GM12865 (cell line): ENCODE data around the gene CAMKK1.
A peak's percentile ranks its signal among the peaks of the same experiment; 100 is the strongest.

Source experiments
- DNase-seq: peaks from one replicate; pipeline ENCODE4 v3.0.0; 2010; ENCODE audit warnings: low read depth
- H3K4me3 ChIP-seq: 2 replicates; pipeline ENCODE4 v1.5.1; 2011; ENCODE audit warnings: mild to moderate bottlenecking, low read depth, low read length, control low read depth
- TF ChIP-seq, protein P1 (sequence below): IDR thresholded peaks from 2 replicates; pipeline ENCODE4 v1.5.1; 2011; ENCODE audit warnings: low read length, control low read depth, low read depth, inconsistent platforms; ENCODE audit not compliant: insufficient read depth; ENCODE audit errors: missing control alignments

The CAMKK1 gene

DNA sequence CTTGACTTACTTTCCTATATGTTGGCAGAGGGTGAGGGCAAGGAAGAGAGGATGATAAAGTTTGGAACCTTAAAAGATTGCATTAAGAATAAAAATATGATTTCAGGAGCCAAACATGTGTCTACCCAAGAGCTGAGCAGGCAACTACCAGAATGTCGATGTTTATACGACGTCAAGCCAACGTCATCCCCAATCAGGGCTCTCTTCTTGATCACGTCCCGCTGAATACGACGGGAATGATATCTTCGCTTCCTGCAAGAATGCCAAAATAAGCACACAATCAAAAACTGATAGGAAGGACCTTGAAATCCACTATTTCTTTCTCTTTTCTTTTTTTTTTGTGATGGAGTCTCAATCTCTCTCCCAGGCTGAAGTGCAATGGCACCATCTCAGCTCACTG, 71.8 kb downstream of the CAMKK1 start:
- no peak overlapping the region for H3K4me3 ChIP-seq
- TF ChIP-seq, protein P1, sequence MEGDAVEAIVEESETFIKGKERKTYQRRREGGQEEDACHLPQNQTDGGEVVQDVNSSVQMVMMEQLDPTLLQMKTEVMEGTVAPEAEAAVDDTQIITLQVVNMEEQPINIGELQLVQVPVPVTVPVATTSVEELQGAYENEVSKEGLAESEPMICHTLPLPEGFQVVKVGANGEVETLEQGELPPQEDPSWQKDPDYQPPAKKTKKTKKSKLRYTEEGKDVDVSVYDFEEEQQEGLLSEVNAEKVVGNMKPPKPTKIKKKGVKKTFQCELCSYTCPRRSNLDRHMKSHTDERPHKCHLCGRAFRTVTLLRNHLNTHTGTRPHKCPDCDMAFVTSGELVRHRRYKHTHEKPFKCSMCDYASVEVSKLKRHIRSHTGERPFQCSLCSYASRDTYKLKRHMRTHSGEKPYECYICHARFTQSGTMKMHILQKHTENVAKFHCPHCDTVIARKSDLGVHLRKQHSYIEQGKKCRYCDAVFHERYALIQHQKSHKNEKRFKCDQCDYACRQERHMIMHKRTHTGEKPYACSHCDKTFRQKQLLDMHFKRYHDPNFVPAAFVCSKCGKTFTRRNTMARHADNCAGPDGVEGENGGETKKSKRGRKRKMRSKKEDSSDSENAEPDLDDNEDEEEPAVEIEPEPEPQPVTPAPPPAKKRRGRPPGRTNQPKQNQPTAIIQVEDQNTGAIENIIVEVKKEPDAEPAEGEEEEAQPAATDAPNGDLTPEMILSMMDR = no peak
- DNase-seq = no peak

DNA sequence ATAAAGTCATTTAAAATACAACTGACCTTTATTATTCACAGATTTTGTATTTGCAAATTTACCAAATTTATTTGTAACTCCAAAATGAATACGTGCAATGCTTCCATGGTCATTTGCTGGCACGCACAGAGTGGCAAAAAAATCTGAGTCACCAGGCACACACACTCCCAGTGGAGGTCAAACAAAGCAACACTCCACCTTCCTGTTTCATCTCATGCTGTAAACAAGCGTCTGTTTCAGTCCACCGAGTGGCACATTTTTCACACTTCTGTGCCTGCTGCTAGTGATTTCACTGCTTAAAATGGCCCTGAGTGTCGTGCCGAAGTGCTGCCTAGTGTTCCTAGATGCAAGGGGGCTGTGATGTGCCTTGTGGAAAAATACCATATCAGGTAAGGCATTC, 74.1 kb downstream of the CAMKK1 start:
- peak; percentile 44 for DNase-seq
- H3K4me3 ChIP-seq = no peak overlapping the region
- TF ChIP-seq, protein P1 = no peak

DNA sequence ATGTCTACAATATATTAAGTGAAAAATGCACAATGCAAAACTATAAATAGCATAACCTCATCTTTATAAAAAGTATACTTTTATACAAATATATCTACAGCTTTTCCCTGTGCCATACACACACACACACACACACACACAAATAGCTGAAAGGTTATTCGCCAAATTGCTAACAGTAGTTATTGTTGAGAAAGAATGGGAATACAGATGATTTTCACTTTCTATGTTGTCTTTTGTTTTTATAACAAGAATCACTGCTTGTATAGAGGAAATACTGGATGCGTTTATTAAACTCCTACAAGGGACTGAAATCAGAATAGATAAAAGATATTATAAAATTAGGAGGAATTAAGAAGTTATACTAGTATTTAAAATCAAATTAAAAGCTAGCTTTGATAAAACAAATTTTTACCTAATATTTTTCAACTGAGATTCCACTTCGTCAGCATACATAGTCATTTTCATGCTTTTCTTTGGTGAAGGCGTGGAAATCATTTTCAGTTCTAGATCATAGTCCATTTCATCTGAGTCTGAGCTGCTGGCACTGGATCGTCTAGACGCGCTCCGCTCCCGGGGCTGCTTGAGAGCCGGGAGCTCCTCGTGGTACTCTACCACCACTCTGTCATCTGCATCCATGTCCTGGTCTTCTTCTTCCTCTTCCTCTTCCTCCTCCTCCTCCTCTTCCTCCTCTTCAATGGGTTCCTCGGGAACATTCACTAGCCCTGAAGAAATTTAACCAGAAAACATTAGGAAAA, 74.8 kb downstream of the CAMKK1 start:
- no peak for DNase-seq
- no peak overlapping the region for H3K4me3 ChIP-seq
- TF ChIP-seq, protein P1 = no peak

DNA sequence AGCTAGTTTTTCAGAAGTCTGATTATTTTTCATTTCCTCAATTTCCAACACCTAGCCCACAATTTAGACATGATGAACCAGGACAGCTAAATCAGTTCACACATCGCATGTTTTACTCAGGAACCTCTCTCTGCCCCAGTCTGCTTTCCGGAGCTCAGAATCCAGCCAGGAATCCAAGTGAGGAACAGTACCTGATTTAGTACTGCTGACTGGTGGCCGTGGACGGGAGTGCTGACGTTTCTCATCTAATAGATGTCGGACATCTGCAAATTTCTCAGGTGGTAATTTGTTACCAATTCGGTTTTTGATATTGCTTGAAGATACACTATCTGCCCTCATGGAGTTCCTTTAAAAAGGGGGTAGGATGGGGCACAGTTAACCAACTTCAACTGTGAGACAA, 76.9 kb downstream of the CAMKK1 start:
- no peak for DNase-seq
- TF ChIP-seq, protein P1 = no peak
- no peak overlapping the region for H3K4me3 ChIP-seq

DNA sequence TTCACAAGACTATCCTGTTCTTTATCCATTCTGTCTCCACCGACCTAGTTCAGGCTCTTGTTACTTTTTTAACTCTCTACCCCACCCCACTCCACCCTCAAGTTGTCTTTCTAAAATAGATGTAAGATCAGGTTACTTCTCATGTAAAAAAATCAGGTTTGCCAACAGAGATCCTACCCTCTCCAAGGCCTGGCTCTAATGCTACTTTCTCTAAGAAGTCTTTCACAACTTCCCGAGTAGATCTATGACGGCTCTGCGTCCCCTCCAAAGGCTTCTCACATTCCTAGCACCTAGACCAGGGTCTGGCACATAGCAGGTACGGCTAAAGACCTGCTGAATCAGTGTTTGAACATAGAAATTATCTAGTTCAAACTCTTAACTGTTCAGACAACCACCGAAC, 77.7 kb downstream of the CAMKK1 start:
- no peak for DNase-seq
- H3K4me3 ChIP-seq = no peak overlapping the region
- TF ChIP-seq, protein P1 = no peak

DNA sequence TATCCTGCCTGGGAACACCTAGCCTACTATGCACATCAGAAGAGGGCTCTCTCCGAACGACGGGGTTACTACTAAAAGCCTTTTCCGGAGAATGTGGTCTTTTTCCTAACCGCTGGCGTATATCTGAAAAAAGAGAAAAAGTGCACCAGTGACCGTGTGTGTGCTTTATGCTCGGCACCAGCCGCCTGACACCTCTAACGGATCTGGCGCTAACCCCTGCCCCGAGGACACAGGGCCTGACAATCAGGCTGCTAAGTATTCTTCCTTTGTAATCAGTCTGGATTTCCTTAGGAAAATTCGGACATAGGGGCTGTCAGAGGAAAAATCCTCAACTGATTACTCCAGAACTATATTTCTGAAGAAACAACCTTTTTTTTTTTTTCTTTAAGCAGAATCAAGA, 78.5 kb downstream of the CAMKK1 start:
- H3K4me3 ChIP-seq = no peak overlapping the region
- TF ChIP-seq, protein P1 = no peak
- DNase-seq = no peak

DNA sequence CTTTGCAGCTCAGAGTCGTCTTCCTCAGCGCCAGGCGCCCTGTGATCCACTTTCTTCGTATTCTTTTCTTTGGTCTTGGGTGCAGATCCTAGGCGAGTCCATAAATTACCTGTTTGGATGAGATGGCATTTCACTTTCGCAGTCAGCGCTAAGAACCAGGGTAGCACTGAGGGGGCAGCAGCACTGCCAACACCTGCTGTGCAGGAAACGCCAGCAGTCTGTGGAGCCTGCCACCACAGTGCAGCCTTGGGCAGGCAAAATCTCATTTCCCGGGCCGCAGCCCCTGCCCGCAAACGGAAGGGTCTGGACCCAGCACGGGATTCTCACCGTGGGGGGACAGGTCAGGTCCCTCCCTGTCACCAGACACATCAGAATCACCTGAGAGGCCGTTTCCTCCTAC, 79.7 kb downstream of the CAMKK1 start:
- no peak overlapping the region for H3K4me3 ChIP-seq
- TF ChIP-seq, protein P1 = no peak
- no peak for DNase-seq
